ENCODE data around the gene WDFY3.

WDFY3 gene

DNA sequence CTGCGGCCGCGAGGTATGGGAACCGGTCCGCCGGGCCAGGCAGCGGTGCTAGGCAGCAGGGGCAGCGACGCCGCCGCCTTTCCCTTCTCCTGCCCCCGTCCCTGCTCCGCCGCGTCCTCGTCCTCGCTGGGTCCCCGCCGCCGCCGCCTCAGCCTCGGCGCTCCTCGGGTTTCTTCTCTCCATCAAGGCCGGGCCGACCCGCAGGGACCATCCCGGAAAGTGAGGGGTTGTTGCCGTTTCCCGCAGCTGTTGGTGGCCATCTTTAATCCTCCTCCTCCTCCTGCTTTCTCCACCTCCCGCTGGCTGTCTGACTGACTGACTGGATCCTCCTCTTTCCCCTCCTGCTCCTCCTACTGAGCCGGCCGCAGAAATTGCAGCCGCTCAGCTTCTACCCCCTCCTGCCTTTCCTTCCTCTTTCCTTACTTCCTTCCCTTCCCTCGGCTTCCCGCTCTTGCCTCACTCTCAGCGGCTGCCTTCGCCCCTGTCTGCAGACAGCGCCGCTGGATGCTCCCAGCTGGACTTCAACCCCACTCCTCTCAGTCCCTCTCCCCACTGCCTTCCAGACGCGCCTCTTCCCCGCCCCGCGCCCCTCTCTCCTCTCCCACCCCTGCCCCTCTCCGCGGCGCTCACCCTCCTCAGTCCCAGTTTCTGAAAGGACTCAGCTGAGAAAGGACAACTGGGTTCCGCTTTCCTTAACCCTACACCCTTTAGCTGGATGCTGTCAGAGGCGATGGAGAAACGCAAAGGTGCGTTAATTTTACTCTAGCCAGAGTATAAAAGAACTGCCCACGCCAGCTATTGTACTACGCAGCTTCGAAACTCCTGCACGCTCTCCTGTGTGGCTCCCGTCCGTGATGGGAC, at the start of gene WDFY3:
WDFY3 (minus strand) TSS at position 309 of the 861 bp plus-strand sequence. CDS start 106,099 bp downstream, outside the sequence.
- peak; percentile 30 for DNase-seq

DNA sequence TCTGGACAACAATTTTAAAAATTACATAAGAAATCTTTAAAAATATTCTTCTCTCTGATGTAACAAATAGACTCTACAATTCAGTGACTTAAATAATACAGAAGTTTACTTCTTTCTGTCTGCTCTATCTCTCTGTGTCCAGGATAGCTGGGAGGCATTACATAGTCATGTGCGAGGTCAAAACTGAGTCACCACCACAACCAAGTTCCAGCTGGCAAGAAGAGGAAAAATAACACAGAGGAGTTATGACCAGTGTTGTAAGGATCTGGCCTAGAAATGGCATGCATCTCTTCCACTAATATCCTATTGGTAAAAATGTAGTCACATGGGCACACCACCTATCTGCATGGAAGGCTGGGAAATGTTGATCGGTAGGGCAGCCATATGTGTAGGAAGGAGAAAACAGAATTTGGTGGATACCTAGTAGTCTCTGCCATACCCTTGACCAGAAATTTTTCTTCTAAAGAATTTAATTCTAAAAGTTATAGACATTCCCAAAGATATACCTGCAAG, 39.4 kb upstream of the WDFY3 start:
- no peak for DNase-seq

GRCh38 chr4:85000343-85000742, 33.9 kb upstream of the WDFY3 start:
- DNase-seq = no peak

DNA sequence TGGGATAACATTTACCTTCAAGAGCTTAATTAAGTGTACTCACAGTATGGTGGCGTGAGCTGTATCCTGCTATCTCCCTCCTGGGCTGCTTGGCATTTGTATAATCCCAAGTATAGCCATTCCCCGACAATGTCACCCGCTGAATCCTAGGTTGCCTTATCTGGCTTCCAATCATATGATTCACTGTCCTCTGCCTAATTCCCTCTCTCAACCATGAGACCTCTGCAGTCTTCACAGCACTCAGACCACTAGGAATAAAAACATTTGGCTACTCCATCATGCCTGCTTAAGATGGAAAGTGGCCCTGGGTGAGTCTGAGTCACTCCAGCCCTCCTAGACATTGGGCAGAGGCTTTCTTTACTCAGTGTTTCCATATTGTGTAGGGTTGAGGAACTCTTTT, 28.9 kb upstream of the WDFY3 start:
- no peak for DNase-seq

- no peak for DNase-seq
Observed at GRCh38 chr4:84994280-84994679, 27.8 kb upstream of the WDFY3 start.

DNA sequence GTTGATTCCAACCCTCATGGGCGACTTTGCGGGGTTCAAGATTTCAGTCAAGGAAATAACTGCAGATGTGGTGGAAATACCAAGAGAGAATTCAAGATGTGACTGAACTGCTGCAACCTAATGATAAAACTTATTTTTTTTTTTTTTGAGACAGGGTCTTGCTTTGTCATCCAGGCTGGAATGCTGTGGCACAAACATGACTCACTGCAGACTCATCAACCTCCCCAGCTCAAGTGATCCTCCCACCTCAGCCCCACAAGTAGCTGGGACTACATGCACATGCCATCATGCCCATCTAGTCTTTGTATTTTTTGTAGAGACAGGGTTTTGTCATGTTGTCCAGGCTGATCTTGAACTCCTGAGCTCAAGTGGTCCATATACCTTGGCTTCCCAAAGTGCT, 19.5 kb upstream of the WDFY3 start:
- no peak for DNase-seq

- DNase-seq = no peak
Observed at GRCh38 chr4:84977396-84977795, 10.9 kb upstream of the WDFY3 start.

DNA sequence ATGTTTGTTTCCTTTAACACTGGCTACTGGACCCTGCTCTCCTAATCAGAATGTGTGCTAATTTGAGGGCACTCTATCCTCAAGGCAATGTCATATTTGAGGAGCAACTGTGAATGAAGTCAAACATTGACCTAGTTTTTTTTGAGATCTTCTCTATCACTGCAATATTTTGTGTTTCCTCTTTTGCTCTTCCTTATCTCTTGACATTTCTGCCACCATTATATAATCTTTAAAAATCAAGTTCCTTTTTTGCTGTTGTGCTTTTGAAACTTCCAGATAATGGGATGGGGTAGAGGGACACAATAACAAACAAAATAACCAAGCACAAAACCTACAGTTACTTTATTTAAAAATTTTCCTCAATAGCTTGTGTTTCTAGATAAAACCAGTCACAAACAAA, 7.4 kb upstream of the WDFY3 start:
- no peak for DNase-seq

- no peak for DNase-seq
Observed at GRCh38 chr4:84971319-84971932, 4.9 kb upstream of the WDFY3 start.

DNA sequence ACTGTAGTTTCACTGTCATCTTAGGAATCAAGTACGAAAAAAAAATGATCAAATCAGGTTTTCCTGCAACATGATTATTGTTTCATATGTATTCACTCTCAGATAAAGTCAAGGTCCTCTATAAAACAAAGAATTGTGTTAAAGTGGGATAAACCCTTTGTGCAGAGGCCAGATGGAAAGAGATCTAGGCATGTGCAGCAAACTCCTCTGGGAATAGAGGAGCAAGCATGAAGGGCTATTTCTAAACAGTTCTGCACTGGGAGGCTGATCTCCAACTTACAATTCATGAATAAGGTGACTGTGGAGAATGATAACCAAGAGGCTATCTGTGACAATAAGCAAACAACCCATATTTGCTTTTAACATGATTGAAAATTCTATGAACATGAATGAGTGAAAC, 2.4 kb upstream of the WDFY3 start:
- no peak for DNase-seq

- DNase-seq = no peak
Observed at GRCh38 chr4:84967243-84967690, 777 bp upstream of the WDFY3 start.

GRCh38 chr4:84965553-84966381, 723 bp downstream of the WDFY3 start:
- no peak for DNase-seq

DNA sequence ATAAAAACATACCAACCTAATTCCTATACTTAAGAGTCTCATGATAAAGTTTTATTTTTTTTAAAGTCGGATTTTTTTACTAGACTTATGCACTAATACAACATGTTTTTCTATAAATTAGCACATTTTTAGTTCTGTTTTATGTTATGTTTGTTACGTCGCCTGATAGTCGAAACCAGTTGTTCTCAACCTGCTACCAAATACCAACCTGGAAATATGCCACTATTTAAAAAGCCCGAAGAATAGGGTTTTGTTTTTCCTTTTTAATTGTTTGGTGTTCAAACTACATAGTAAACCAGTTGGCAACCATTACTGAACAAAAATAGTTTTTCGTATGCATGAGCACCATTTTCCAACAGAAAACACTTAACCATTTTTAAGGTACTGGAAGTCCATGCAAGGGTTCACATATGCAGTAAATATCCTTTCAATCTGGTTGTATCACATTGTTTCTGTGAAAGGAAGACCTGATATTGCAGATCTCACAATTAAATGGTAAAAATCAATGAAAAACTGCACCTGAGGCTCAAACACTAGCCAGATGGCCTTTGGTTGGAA, 1.4 kb downstream of the WDFY3 start:
- DNase-seq = no peak

GRCh38 chr4:84962102-84962501, 4.4 kb downstream of the WDFY3 start:
- DNase-seq = no peak

DNA sequence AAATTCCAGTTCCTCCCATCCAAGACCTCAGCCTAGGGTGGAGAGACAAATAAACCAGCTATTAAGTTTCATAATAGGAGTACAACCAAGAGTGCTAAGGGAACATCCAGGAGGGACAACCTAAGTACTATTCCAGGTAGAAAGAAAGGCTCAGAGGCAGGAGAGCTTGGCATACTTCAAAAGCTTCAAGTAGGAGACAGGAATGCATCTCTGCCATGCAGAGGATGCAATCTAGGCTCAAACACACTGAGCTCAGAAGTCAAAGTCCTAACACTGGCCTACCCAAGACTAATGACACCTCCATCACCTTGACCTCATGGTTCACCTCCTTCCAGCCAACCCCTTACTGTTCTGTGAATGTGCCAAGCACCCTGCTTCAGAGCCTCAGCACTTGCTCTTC, 8.1 kb downstream of the WDFY3 start:
- DNase-seq = no peak

DNA sequence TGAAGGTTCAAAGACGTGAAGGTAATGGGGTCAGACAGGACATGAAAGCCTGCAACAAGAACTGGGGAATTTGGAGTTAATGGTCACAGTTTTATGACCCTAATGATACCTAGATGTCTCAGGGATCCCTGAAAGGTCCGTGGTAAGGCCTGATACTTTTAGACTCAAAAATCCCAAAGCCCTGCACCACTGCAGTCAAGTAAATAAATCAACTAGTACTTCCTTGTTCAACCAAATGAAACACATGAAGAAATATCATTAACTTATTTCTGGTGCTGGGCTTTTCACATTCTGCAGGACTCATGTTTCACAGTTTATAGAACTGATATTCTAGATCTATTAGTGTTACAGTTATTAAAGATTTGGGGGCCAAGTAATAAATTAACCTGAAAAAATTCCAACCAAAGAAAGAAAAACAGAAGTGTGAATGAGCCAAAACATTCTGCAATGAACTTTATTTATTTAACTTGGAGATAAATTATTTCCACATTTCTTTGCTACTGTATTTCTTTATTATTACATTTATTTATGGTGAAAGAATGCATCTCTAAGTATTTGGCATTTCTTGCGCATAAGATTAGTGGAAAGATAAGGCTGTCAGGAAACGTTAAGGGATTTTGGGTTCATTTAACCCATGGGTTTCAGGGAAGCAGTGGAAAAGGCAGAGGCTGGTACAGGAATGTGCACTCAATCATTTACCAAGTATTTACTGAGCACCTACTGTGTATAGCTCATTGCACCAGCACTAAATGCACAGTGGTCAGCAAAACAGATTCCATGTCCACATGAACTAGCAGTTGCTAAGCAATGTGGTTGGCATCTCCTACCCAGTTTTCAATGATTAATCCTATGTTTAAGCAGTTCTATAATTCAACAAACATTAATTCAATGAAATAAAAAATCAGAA, 8.7 kb downstream of the WDFY3 start:
- no peak for DNase-seq

DNA sequence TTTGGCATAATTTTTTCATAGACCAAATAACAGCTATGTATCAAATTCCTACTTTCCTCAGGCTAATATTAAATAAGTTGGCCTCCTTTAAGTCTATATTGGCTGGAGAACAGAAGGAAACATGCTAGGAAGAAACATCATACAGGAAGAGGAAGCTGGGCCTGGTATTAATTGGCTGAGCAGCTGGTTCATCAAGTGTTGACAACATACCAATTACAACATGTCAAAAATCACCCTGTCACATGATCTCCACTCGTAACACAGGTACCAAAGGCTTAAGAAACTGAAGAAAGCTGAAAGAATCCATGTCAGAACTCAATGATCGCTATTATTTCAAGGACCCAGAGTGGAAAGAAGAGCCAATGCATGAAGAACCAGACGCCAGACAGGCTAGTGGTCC, 10.5 kb downstream of the WDFY3 start:
- no peak for DNase-seq

- DNase-seq = no peak
Observed at GRCh38 chr4:84954982-84955567, 11.4 kb downstream of the WDFY3 start.

DNA sequence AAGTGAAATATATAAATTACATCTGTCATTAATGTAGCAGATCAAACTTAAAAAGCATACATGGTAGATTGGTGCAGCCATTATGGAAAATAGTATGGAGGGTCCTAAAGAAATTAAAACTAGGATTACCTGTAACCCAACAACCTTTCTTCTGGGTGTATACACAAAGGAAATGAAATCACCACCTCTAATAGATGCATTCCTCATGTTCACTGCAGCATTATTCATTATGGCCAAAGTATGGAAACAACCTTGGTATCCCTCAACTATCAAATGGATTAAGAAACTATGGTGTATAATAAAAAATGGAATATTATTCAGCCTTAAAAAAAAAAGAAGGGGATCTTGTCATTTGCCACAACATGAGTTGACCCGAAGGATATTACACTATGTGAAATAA, 13.7 kb downstream of the WDFY3 start:
- DNase-seq = no peak

GRCh38 chr4:84952004-84952403, 14.5 kb downstream of the WDFY3 start:
- DNase-seq = no peak

DNA sequence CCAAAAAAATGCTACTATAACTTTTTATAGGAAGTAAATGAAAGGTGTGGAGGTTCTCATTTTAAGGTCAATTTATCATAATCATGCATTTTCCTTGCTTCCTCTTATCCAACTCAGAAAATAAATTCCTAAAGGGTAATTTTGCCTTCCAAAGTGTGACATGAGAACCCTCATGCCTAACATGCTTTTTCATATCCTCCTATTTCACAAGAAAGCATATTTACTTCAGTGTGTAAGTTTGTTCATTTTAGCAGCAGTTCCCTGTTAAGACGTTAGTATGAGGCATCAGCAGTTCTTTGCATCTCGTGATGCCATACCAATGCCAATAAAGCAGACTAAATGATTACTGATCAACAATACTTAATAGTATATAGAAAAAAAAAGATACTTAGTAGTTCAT, 18.4 kb downstream of the WDFY3 start:
- no peak for DNase-seq

- no peak for DNase-seq
Observed at GRCh38 chr4:84944947-84945346, 21.5 kb downstream of the WDFY3 start.

Measured in stimulated activated CD8-positive, alpha-beta memory T cell treated with anti-CD3 and anti-CD28 coated beads, Interleukin-4, amount 100 ng/mL, for 48 hours (primary cell).